HG02870 (cell line): ENCODE measurements around the gene RTF2.

ENCODE experiments used
- ATAC-seq: cut with Tn5 transposase; IDR thresholded peaks from one replicate; pipeline ENCODE4 v1.9.1; 2021; ENCODE audit warnings: mild to moderate bottlenecking, moderate library complexity; ENCODE audit not compliant: unreplicated experiment

The RTF2 gene, protein sequence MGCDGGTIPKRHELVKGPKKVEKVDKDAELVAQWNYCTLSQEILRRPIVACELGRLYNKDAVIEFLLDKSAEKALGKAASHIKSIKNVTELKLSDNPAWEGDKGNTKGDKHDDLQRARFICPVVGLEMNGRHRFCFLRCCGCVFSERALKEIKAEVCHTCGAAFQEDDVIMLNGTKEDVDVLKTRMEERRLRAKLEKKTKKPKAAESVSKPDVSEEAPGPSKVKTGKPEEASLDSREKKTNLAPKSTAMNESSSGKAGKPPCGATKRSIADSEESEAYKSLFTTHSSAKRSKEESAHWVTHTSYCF

DNA sequence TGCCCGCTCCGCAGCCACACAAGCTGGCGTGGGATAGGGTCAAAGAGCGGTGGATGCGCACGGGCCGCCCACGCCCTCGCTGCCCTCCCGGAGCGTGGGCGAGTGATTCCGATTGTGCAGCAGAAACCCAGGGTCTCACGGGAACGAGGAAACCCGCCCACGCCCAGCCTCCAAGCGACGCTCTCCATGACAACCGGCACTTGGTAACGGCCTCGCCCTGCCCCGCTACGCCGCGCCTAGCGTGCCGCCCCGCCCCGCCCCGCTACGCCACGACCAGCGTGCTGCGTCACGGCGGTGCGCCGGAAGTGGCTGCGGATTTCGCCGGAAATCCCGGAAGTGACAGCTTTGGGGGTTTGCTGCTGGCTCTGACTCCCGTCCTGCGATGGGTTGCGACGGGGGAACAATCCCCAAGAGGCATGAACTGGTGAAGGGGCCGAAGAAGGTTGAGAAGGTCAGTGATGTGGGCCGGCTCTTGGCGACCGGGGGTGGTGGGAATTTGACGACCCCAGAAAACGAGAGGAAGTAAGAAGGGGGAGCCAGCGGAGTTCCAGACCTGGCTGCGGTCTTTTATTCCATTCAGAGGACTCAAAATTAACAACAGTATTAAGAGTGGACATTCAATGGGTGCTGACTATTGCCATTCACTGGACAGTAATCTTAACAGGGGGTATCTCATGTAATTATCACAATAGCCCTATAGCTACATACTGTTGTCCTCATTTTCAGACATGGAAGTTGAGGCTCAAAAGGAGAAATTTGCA lies at the start of gene RTF2:
TSS of gene RTF2 (plus strand) at position 312 of the 761 bp plus-strand sequence. CDS start at position 383, 71 bp downstream.
- peak; percentile 93 for ATAC-seq

DNA sequence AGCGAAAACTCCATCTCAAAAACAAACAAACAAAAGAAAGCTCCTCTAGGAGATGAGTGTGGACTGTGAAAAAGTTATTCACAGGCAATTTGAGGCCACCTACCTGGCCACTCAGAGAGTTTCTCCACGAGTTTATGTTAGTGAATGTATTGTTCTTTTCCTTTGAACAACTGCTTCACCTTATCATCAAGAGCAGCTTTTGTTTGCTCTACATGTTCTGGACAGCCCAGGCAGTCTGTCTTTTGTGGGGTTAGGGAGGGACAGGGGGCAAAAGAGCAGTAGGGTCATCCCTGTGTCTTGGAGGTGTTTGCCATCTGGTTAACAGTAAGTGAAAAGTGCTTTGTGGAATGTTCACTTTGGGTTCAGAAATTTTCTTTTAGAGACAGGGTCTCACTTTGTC lies 48.4 kb upstream of the RTF2 start:
- no peak for ATAC-seq

DNA sequence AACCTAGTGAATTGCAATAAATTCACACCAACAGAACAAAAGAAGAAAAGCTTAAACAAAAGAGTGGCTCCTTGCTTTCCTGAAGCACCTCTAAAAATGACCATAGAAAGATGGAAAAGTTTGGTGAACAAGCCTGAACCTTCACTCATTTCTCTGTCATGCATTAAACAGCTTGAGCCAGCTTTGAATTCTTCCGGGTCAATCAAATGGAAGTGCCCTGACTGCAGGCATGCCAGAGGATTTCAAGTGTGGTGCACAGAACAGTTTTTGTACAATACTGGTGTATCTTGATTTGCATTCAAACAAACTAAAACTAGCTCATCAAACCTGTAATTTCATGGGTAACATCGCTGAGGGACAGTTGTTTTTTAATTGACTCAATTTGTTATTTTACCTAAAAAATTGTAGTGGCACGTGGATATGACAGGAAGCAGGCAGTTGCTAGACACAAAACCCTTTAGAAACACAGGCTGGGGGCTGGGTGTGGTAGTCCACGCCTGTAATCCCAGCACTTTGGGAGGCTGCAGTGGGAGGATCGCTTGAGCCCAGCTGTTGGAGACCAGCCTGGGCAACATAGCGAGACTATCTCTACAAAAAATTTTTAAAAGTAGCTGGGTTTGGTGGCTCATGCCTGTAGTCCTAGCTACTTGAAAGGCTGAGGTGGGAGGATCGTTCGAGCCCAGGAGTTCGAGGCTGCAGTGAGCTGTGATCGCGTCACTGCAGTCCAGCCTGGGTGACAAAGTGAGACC lies 47.3 kb upstream of the RTF2 start:
- ATAC-seq, result no peak

DNA sequence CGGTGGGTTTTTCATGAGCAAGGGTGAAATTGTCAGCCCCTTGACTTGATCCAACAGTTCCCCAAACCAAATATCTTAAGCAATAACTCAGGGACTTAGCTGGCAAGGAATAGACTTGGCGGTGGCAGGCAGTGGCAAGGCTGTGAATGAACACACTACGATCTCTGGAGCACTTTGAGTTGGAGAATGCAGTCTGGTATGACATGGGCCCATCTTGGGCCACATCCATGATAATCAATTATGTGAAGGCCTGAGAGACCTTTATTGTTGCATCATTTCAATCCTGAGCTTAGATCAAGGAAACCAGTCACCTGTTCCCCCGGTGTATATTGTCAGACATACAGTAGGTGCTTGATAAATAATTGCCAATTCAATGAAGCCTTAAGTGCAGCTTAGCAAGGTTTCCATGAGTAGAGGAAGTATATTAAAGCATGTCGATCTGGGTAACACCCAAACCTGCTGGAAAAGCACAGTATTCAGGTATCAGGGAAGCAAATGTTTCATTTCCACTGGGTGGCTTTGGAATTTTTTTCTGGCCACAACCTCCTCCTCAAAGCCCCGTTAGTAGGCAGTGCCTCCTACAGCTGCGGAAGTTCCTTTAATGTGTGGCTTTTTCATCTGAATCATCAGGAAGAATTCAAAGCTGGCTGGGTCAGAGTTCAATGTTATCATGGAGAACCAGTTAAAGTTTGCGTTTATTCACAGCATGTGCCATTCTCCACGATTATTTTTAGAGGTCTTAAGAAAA lies 46.2 kb upstream of the RTF2 start:
- ATAC-seq, result no peak

DNA sequence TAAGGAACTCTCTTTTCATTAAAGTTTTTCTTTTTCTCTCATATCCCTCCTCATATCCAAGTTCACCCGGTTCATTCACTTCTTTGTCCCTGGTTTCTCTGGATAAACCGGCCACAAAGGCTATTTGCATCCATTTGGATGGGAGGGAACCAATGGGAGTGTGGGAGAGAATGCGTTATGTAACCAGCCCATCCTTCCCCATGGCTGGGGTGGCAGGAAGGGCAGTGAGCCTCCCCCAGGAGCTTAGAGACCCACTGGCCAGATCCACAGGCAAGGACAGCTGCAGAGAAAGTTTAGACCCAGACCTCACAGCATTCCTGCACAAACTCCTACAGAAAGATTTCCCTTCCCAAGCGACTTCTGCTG lies 45.6 kb upstream of the RTF2 start:
- ATAC-seq, result no peak

DNA sequence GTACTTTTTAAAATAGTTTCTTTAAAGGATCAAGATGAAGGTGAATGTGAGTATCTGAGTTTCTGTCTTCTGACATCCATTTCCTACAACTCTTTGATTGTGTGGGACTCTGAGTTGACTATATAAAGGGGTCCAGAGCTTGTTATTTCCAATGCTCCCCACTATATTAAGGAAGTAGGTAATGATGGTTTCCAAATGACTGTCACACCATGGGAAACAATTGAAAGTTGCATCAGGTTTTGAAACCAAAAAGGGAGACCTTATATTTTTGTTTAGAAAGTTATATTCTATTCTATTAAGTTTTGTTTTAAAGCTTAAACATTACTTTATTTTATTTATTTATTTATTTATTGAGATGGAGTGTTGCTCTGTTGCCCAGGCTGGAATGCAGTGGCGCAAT lies 45.2 kb upstream of the RTF2 start:
- no peak for ATAC-seq

DNA sequence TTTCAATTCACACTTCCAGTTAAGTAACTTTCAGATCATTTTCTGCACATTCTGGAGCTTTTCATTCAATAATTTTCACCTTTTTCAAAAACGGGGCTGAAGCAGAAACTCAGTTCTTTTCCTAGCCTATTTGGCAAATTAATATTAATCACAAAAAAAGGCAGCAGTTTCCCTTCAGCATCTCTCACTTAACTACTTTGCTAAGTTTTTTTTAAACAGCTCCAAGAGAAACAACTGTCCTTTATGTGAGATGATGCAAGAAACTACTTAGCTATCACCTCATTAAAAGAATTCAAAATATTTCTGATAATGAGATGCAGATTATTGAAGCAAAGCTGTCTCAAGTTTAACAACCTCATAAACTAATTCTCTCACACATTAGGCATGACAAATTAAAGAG lies 44.5 kb upstream of the RTF2 start:
- ATAC-seq, result no peak

DNA sequence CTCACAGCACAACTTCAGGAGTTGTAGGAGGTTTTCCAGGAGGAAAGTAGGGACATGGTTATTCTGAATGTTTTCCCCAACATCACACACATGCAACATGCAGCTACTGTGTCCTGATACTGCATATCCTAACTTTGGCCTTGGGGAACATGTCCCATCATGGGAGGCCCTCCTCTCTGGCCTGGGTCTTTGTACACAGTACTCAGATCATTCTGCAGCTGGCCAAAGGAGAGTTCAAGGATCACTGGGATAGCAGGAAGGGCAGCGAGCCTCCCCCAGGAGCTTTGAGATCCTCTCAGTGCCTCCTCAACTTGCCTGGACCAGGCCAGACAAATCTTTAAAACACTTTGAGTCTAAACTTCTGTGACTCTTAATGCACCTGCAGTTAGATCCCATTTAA lies 43.5 kb upstream of the RTF2 start:
- ATAC-seq, result no peak

DNA sequence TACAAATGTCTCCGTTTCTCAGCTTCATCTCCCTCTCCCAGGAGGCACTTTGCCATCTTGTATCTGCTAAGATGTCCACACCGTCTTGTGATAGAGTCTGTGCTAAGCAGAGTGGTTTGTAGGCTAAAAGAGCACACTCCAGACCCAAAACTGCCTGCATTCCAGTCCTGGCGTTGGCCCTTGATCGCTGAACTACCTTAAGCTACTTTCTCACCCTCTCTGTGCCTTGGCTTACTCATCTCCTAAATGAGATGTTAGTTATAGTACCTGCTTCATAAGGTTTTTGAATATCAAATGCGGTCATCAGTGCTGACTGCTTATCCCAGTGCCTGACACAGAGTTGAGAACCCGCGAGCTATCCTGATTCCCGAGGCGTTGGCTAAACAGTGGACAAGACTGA lies 42.4 kb upstream of the RTF2 start:
- ATAC-seq, result no peak

DNA sequence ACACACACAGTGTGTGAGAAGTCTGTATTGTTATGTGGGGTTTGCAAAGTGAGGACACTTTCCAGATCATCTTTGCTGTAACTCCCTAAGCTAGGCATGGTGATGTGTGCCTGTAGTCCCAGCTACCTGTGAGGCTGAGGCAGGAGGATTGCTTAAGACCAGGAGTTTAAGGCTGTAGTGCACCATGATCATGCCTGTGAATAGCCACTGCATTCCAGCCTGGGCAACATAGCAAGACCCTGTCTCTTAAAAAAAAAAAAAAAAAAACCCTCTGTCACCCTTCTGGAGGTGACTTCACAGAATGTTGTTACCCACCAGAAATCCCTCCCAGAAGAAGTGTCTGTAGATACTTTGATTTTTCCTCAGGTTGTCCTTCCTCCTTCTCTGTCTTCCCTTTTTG lies 41.5 kb upstream of the RTF2 start:
- ATAC-seq, result no peak

DNA sequence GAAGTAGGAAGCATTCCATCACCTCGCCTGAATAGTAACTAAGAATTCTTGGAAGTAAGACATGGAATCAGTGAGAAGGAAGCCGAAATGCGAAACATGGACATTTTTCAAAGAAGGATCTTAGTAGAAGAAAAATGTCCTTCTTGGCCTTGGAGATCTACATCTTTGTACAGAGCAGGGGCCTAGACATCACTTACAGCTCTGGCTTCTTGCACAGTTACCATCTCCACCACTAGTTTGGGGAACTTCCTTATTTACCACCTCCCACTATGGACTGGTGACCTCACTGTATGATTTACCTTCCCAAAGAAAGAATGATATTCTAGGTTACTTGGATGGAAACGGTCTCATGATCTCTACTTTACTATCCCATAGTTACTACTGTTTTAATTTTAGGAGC lies 40.6 kb upstream of the RTF2 start:
- no peak for ATAC-seq

DNA sequence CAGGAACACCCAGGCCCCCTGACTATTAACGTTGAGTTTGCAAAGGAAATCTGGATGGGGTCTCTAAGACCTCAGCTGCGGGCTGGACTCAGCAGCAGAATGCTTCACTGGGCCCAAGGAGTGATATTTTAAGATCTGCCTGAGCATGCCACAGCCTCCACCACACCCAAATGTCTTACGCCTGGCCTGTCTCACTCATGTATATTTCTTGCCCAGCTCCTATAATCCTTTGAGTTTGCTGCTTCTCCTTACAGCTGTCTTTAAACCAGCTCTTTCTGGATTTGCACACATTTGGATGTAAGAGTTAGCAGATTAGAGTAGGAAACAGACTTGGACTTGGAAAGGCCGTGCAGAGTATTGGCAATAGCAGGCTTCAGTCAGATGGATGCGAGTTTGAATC lies 40.0 kb upstream of the RTF2 start:
- no peak for ATAC-seq

DNA sequence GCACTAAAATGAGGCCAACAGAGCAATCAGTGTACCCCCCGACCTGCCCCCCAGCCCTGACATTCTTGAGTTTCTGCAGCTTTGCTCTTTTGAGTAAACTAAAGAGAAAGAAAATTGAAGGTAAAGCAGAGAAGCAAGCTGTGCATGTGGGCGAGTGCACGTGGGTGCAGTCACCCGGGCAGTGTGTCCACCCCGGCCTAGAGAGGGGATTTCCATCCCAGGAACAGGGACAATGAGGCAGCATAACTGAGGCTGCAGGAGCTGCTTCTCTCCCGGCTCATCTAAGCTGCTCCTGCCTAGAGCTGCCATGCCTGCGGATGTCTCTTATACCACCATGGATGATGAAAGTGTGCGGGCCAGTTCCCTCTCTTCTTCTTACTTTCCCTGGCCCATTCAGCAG lies 39.5 kb upstream of the RTF2 start:
- no peak for ATAC-seq

DNA sequence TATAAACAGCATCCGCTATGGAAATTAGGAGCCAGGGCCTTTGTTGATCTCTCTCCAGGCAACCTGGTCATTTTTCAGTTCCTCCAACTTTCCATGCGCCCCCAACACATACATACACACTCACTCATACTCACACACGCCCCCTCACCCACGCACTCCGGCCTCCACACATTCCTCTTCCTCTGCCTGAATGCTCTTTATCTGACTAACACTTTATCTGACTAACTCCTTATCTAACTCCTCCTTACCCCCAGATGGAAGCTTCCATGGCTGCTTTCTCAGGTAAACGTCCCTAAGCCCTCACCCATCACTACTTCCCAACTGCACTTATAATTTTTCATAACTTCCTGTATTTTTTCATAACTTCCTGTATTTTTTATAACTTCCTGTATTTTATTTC lies 38.9 kb upstream of the RTF2 start:
- no peak for ATAC-seq

DNA sequence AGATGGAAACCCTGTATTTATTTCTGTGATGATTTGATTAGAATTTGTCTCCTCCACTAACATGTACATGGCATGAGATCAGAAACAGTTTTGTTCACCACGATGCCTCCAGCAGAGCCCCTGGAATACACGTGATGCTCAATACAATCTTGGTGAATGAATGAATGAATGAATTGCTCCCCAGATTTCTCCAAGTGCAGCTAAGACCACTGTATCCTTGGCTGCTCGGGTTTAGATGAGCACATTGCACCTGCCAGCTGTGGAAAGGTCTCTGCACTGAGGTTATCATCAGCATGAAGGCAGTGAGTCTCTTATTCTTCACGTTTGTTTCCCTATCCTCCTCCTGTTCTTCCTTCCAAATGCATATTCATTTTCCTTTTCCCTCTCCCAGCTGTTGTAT lies 38.5 kb upstream of the RTF2 start:
- no peak for ATAC-seq

DNA sequence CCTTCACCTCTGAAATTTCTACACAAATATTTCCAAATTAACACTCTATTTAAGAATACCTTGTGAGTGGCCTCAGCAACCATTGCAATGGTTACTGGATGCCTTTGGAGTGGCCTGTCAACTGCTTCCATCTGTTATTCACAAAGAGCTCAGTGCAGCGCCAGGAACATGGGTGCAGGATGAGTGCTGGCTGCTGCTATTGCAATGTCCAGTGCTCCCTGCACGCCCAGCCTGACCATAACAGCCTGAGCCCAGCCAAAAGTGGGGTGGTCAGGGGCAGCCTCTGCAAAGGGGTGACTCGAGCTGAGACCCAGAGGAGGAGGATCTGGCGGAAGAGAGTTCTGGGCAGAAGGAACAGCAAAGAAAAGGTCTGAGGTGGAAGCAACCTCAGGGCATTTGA lies 38.0 kb upstream of the RTF2 start:
- ATAC-seq, result no peak

DNA sequence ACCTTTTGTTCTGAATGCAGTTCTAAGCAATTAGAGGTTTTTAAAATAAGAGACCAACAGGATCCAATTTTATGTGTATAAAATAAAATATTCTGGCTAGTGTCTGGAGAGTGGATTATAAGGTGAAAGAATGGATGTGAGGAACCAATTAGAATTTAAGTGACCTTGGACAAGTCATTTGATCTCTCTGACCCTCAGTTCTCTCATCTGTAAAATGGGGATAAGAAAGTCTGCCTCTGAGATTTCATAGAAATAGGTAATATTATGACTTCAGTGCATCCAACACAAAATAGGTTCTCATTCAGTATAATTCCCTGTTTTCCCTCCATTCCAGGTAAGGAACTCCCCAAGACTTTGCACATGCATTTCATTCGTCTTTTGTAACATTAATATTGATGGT lies 37.5 kb upstream of the RTF2 start:
- ATAC-seq, result no peak

DNA sequence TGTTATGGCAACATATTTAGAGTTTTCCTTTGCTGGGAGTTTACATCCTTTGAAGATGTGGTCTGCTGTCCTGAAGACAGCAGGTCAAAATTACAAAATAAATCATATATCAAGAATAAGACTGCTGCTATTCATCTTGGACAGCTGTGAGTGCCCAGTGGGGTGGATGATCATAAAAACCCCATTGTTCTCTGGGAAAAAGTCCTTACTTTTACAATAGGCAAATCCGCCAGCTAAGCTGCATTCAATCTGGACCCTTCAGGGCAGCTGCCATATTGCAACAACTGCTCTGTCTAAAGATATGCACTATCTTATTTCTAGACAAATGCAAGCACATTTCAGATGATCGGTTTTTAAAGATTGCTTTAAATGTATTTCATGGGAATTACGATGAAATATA lies 37.0 kb upstream of the RTF2 start:
- ATAC-seq, result no peak

DNA sequence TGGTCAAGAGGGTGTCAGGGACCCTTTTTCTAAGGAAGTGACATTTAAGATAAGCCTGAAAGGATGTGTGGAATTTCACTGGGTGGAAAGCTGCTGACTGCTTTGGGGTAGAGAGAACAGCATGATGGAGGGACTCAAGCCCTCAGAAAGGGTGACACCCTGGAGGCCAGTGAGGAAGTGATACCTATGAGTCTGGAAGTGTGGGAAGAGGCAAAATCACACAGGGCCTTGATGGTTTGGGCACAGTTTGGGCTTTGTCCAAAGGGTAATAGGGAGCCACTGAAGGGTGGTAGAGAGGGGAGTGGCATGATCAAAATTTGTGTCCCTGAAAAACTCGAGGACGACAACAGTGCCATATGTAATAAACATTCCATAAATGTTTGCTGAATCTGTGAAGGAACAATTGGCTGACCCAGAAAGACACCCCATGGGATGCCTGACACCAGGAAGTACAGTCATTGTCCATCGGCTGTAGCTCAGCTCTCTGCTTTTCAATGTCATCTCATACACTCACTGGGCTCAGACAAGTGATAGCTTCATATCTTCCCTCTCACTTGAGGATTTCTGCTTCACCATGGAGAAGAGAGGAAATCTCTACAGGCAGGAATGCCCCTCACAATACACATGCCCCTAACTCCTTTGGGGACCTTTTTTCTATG lies 35.1 kb upstream of the RTF2 start:
- no peak for ATAC-seq

DNA sequence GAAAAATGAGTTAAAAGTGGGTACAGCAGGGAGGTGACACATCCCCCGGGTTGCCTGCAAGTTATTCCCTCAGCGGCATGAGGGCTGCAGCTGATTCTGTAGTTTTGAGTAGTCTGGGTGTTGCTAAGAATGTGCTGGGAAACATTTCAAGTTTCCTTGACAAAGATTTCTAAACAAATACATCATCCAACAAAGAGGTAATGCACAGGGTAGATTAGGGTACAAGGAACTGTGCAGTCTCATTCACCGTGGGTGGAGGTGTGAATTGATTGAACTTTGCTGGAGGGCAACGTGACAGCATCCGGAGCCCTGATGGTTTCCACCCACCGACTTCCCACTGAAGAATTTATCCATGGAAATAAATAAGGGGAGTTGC lies 34.6 kb upstream of the RTF2 start:
- ATAC-seq, result no peak
